Measurements from ENCODE around the gene CATSPERD.
"Not testable (repeated sequence)": the region's sequence is repeated elsewhere in the genome, so short reads cannot be mapped to it uniquely, and the experiment has no call there.

DNA sequence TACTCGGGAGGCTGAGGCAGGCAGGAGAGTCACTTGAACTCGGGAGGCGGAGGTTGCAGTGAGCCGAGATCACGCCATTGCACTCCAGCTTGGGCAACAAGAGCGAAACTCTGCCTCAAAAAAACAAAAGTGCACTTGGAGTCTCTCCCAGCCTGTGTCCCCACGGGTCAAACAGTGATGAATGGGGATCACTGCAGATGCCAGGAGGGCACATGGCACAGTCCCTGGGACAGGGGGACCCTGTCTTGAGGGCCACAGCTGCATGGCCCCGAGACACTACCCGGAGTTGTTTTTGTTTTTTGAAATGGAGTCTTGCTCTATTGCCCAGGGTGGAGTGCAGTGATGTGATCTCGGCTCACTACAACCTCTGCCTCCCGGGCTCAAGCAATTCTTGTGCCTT lies 60.5 kb downstream of the CATSPERD start:
- not testable (repeated sequence) for TF ChIP-seq POLR2A, POLR2AphosphoS5 (IDR thresholded peaks at IDR 0.05)
- TF ChIP-seq, protein P1, sequence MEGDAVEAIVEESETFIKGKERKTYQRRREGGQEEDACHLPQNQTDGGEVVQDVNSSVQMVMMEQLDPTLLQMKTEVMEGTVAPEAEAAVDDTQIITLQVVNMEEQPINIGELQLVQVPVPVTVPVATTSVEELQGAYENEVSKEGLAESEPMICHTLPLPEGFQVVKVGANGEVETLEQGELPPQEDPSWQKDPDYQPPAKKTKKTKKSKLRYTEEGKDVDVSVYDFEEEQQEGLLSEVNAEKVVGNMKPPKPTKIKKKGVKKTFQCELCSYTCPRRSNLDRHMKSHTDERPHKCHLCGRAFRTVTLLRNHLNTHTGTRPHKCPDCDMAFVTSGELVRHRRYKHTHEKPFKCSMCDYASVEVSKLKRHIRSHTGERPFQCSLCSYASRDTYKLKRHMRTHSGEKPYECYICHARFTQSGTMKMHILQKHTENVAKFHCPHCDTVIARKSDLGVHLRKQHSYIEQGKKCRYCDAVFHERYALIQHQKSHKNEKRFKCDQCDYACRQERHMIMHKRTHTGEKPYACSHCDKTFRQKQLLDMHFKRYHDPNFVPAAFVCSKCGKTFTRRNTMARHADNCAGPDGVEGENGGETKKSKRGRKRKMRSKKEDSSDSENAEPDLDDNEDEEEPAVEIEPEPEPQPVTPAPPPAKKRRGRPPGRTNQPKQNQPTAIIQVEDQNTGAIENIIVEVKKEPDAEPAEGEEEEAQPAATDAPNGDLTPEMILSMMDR (IDR thresholded peaks at IDR 0.05) = not testable (repeated sequence)

Measured in gastroesophageal sphincter (tissue), 3 donors.